IMR-90 (cell line): ENCODE measurements around the gene RHOH. TPM values are rescaled to one million over a fixed set of nuclear protein-coding genes. Genes with fewer than 3 reads are reported as not detected.

Experiments used
- ATAC-seq: fragments of 200-7000 bp; cut with Tn5 transposase; 2 replicates; pipeline ENCODE4 v1.9.1; 2020; ENCODE audit warnings: low read depth, mild to moderate bottlenecking, moderate library complexity
- BruUV-seq: library from RNA; stranded (reverse); fragments of 400-500 nt; replicated peaks from 2 replicates; lab custom pipeline; 2021; lab: Mats Ljungman, UMichigan
- CTCF ChIA-PET: fragments of 300-600 bp; formaldehyde crosslinking; extraction: SDS; loops from one replicate; lab custom pipeline; 2021; ENCODE audit warnings: antibody characterized with exemption; lab: Yijun Ruan, JAX
- POLR2A ChIA-PET: fragments of 300-600 bp; sonication (Branson Sonifier 250); formaldehyde crosslinking; loops from one replicate; lab custom pipeline; 2022; ENCODE audit warnings: antibody characterized with exemption; ENCODE audit not compliant: unreplicated experiment; lab: Charles Lee
- DNase-seq: peaks from one replicate; pipeline ENCODE4 v3.0.0; 2013
- H2AFZ ChIP-seq: replicated peaks from 2 replicates; pipeline ENCODE3; 2013; ENCODE audit warnings: low read length, mild to moderate bottlenecking; ENCODE audit not compliant: poor library complexity
- H2AK5ac ChIP-seq: 2 replicates; pipeline ENCODE4 v1.6.1; 2013; ENCODE audit warnings: low read depth, low read length, inconsistent platforms
- H2AK9ac ChIP-seq: replicated peaks from 2 replicates; pipeline ENCODE3; 2013; ENCODE audit warnings: mild to moderate bottlenecking, low read depth, low read length, moderate library complexity; ENCODE audit not compliant: poor library complexity
- H2BK120ac ChIP-seq: 2 replicates; pipeline ENCODE4 v1.6.1; 2013; ENCODE audit warnings: low read depth, low read length, inconsistent platforms
- H2BK15ac ChIP-seq: 3 replicates; pipeline ENCODE4 v1.6.1; 2013; ENCODE audit warnings: low read depth, low read length, inconsistent platforms
- H2BK20ac ChIP-seq: 2 replicates; pipeline ENCODE4 v1.6.1; 2013; ENCODE audit warnings: low read depth, mild to moderate bottlenecking, inconsistent platforms, low read length, moderate library complexity
- H2BK5ac ChIP-seq: 2 replicates; pipeline ENCODE4 v1.6.1; 2013; ENCODE audit warnings: mild to moderate bottlenecking, low read depth, low read length, inconsistent platforms; ENCODE audit not compliant: poor library complexity, severe bottlenecking
- H3K14ac ChIP-seq: replicated peaks from 2 replicates; pipeline ENCODE4 v1.6.1; 2013; ENCODE audit warnings: low read depth, low read length, inconsistent platforms
- H3K18ac ChIP-seq: 2 replicates; pipeline ENCODE4 v1.6.1; 2013; ENCODE audit warnings: low read depth, low read length, control low read depth
- H3K23ac ChIP-seq: 2 replicates; pipeline ENCODE4 v1.6.1; 2013; ENCODE audit warnings: low read depth, low read length, inconsistent platforms
- H3K27ac ChIP-seq: 2 replicates; pipeline ENCODE4 v1.5.1; 2013; ENCODE audit warnings: mild to moderate bottlenecking, control low read depth, low read length; ENCODE audit not compliant: insufficient read depth
- H3K27me3 ChIP-seq: 2 replicates; pipeline ENCODE4 v1.6.1; 2013; ENCODE audit warnings: low read length; ENCODE audit not compliant: control insufficient read depth, insufficient read depth
- H3K36me3 ChIP-seq: 2 replicates; pipeline ENCODE4 v1.6.1; 2013; ENCODE audit warnings: low read length, mixed read lengths; ENCODE audit not compliant: control insufficient read depth, insufficient read depth
- H3K4ac ChIP-seq: 2 replicates; pipeline ENCODE4 v1.6.1; 2013; ENCODE audit warnings: low read depth, low read length, inconsistent platforms
- H3K4me1 ChIP-seq: 2 replicates; pipeline ENCODE4 v1.6.1; 2013; ENCODE audit warnings: low read length, mixed read lengths; ENCODE audit not compliant: control insufficient read depth, insufficient read depth
- H3K4me2 ChIP-seq: 2 replicates; pipeline ENCODE4 v1.6.1; 2013; ENCODE audit warnings: low read depth, mild to moderate bottlenecking, control low read depth, low read length, moderate library complexity
- H3K4me3 ChIP-seq: 2 replicates; pipeline ENCODE4 v1.5.1; 2013; ENCODE audit warnings: low read depth, mild to moderate bottlenecking, control low read depth, low read length, moderate library complexity; ENCODE audit not compliant: insufficient read depth
- H3K56ac ChIP-seq: 2 replicates; pipeline ENCODE4 v1.6.1; 2013; ENCODE audit warnings: low read length, inconsistent platforms; ENCODE audit not compliant: insufficient read depth; ENCODE audit errors: extremely low read depth
- H3K79me1 ChIP-seq, 2 experiments: 2 replicates each; pipeline ENCODE4 v1.6.1; 2013; ENCODE audit warnings: low read length in 2 of 2, inconsistent platforms in 1 of 2, low read depth in 1 of 2
- H3K9ac ChIP-seq: 2 replicates; pipeline ENCODE4 v1.6.1; 2013; ENCODE audit warnings: low read depth, low read length, control low read depth
- H3K9me1 ChIP-seq: 2 replicates; pipeline ENCODE4 v1.6.1; 2013; ENCODE audit warnings: low read length, inconsistent platforms; ENCODE audit not compliant: insufficient read depth
- H3K9me3 ChIP-seq: 2 replicates; pipeline ENCODE4 v1.6.1; 2013; ENCODE audit warnings: low read length; ENCODE audit not compliant: control insufficient read depth, insufficient read depth
- H4K20me1 ChIP-seq: 2 replicates; pipeline ENCODE4 v1.6.1; 2013; ENCODE audit warnings: low read length, inconsistent platforms; ENCODE audit not compliant: insufficient read depth
- H4K5ac ChIP-seq: 2 replicates; pipeline ENCODE4 v1.6.1; 2013; ENCODE audit warnings: mild to moderate bottlenecking, low read depth, low read length, control low read depth
- H4K8ac ChIP-seq, 2 experiments: 2 replicates each; pipeline ENCODE4 v1.6.1; 2013; ENCODE audit warnings: low read depth in 2 of 2, low read length in 2 of 2, control low read depth in 1 of 2, inconsistent platforms in 1 of 2
- H4K91ac ChIP-seq: 2 replicates; pipeline ENCODE4 v1.6.1; 2013; ENCODE audit warnings: low read depth, low read length, inconsistent platforms; ENCODE audit not compliant: insufficient read depth
- CTCF ChIP-seq: conservative IDR thresholded peaks from 2 replicates; pipeline ENCODE4 v1.5.1; 2012; ENCODE audit warnings: mild to moderate bottlenecking, low read depth, low read length, improper control_type of control experiment
- ELK1 ChIP-seq: fragments of 150-350 bp; IDR thresholded peaks from 2 replicates; pipeline ENCODE4 v1.6.1; 2016; ENCODE audit warnings: low read depth, mild to moderate bottlenecking, low read length, moderate library complexity, borderline replicate concordance
- MAFK ChIP-seq: IDR thresholded peaks from 2 replicates; pipeline ENCODE4 v1.6.1; 2012; ENCODE audit warnings: low read depth, low read length, improper control_type of control experiment
- MXI1 ChIP-seq: IDR thresholded peaks from 2 replicates; pipeline ENCODE4 v1.6.1; 2012; ENCODE audit warnings: low read depth, mild to moderate bottlenecking, low read length, moderate library complexity, borderline replicate concordance
- NFE2L2 ChIP-seq: fragments of 150-350 bp; IDR thresholded peaks from 2 replicates; pipeline ENCODE4 v1.6.1; 2016; ENCODE audit warnings: low read depth, mild to moderate bottlenecking, low read length
- RAD21 ChIP-seq: IDR thresholded peaks from 2 replicates; pipeline ENCODE4 v1.6.1; 2012; ENCODE audit warnings: low read length, improper control_type of control experiment
- RCOR1 ChIP-seq: IDR thresholded peaks from 2 replicates; pipeline ENCODE4 v1.6.1; 2012; ENCODE audit warnings: mild to moderate bottlenecking, low read length, improper control_type of control experiment; ENCODE audit not compliant: insufficient replicate concordance
- SMC3 ChIP-seq: fragments of 150-350 bp; IDR thresholded peaks from 2 replicates; pipeline ENCODE4 v1.6.1; 2016; ENCODE audit warnings: low read depth, mild to moderate bottlenecking, antibody characterized with exemption, low read length, moderate library complexity
- USF2 ChIP-seq: fragments of 150-350 bp; IDR thresholded peaks from 2 replicates; pipeline ENCODE4 v1.6.1; 2017; ENCODE audit warnings: mild to moderate bottlenecking, antibody characterized with exemption, low read length, low read depth
- WGBS, 2 experiments: methylation state at CpG; one replicate each; pipeline versions ENCODE4 v1.1.5 to v1.1.7; 2013; ENCODE audit warnings: missing lambda C conversion rate in 2 of 2; ENCODE audit not compliant: insufficient read length in 1 of 2; ENCODE audit errors: extremely low coverage in 2 of 2; 5-methylcytosine and 5-hydroxymethylcytosine counted together
- dilution Hi-C: fragments of 300-500 bp; cut with HindIII; formaldehyde crosslinking; loops from one replicate; pipeline ENCODE4 v1.14.3; 2018; ENCODE audit warnings: low sequenced_read_pairs; ENCODE audit not compliant: unreplicated experiment
- in situ Hi-C: fragments of 300-500 bp; cut with MboI; formaldehyde crosslinking; loops from 3 replicates; pipeline ENCODE4 v1.14.3; 2019; ENCODE audit warnings: low sequenced_read_pairs, inconsistent platforms, mixed read lengths
- intact Hi-C: fragments of 100-400 bp; cut with micrococcal nuclease; formaldehyde crosslinking; loops from 2 replicates; pipeline ENCODE4 v1.10.0; 2022
- polyA plus RNA-seq, 3 experiments: library from polyadenylated mRNA; depleted of rRNA; stranded (reverse); fragments of >200 nt; gene quantifications; 2 replicates each; pipeline ENCODE4 v1.2.3, GENCODE V29; 2012; ENCODE audit warnings: low replicate concordance in 1 of 3
- total RNA-seq: library from RNA; depleted of rRNA; stranded (reverse); fragments of >200 nt; gene quantifications from 2 replicates; pipeline ENCODE4 v1.2.3, GENCODE V29; 2012

RHOH gene
- total and polyA plus RNA-seq, 2 of the 4 experiments (the other 2 are of a cell fraction), result not detected

GRCh38 chr4:40265910-40266274 is 69.1 kb downstream of the RHOH start:
- no peaks in the 10 kb centered on the region for H3K36me3 ChIP-seq
- H2BK120ac ChIP-seq, result no peak overlapping the region
- no peak overlapping the region for H3K4me3 ChIP-seq
- H4K8ac ChIP-seq, result no peak overlapping the region
- peaks cover 7% of the 10 kb centered on the region for H3K27me3 ChIP-seq
- no peaks in the 10 kb centered on the region for H3K79me1 ChIP-seq
- no peak overlapping the region for H3K4ac ChIP-seq
- no peak overlapping the region for H2BK5ac ChIP-seq
- no peak overlapping the region for H2AK5ac ChIP-seq
- intact Hi-C loops (no loop called here), in situ Hi-C loops (no loop called here), dilution Hi-C loops (no loop called here)
- no peak overlapping the region for H3K18ac ChIP-seq
- no peak overlapping the region for H4K5ac ChIP-seq
- TF ChIP-seq USF2 (no peak), RAD21 (no peak), RCOR1 (no peak), NFE2L2 (no peak), MAFK (no peak), ELK1 (no peak), CTCF (no peak), MXI1 (no peak), SMC3 (no peak)
- H3K9me1 ChIP-seq, result no peaks in the 10 kb centered on the region
- no peak overlapping the region for H2AFZ ChIP-seq
- ATAC-seq (no peak), DNase-seq (no peak)
- BruUV-seq, result no TSS peak
- POLR2A ChIA-PET, result no interaction called here
- no peak overlapping the region for H3K23ac ChIP-seq
- no peak overlapping the region for H2BK20ac ChIP-seq
- H3K27ac ChIP-seq, result no peak overlapping the region
- H4K91ac ChIP-seq, result no peak overlapping the region
- no peaks in the 10 kb centered on the region for H3K9me3 ChIP-seq
- no peak overlapping the region for H3K14ac ChIP-seq
- H3K4me2 ChIP-seq, result no peak overlapping the region
- CTCF ChIA-PET, result no interaction called here
- no peak overlapping the region for H2AK9ac ChIP-seq
- H3K9ac ChIP-seq, result no peak overlapping the region
- H3K56ac ChIP-seq, result no peak overlapping the region
- no peaks in the 10 kb centered on the region for H4K20me1 ChIP-seq
- WGBS, 2 experiments, result 86% methylated on average over 2 of the region's 4 CpGs; no CpG with 5 or more reads in 1 of the 2 experiments
- H3K4me1 ChIP-seq, result no peaks in the 10 kb centered on the region
- no peak overlapping the region for H2BK15ac ChIP-seq
